GM21360 (cell line): Measurements from ENCODE around the gene PPP1R16B.
A peak's percentile ranks its signal among the peaks of the same experiment; 100 is the strongest.

Source experiments
- ATAC-seq: cut with Tn5 transposase; IDR thresholded peaks from one replicate; pipeline ENCODE4 v1.9.1; 2021; ENCODE audit warnings: mild to moderate bottlenecking, moderate library complexity; ENCODE audit not compliant: unreplicated experiment

Gene PPP1R16B

DNA sequence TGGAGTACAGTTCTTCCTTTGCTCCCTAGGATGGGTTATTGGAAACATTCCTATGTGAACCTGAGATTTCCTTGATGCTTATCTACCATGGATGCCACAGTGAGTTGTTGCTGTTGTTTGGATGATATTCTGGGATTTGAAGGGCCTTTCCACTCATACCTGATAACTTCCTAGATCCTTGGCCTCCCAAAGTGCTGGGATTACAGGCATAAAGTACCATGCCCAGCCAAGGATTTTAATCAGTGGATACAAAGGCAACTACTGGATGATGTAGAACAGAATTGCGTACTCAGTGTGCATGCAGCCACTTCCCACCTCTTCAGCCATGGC is 20.0 kb downstream of the PPP1R16B start:
- ATAC-seq, result no peak

DNA sequence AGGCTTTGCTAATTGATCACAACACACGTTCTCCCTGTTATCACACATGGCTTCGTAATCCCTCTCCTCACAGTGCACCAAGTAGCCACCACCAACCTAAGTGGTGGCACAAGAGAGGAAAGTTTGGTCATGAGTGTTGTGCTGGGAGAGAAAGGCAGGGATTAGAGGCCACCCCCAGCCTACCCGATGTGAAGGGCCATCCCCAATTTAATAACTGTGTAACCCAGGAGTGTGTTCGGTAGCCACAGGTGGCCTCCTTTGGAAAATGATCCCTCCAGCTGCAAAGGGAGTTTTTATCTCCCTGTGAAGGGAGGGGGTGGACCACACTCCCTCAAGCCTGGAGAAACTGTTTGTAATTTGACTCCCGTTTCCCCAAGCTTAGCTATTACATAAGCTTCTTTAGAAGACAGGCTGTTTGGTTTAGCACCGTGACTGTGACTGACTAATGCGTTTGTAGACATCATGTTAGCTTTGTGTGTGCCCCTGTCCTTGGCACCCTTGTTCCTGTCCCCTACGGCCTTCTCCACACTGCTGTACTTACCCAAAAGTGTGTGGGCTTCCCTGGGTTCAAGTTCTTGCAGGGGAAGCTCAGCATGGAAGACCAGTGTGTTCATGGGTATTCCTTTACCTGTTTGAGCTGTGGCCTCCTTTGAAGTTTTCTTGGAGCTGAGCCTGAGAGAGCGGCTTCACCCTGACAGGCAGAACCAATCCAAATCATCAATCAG is 20.6 kb downstream of the PPP1R16B start:
- ATAC-seq, result no peak

- no peak for ATAC-seq
Measured at GRCh38 chr20:38827770-38828281, 22.3 kb downstream of the PPP1R16B start.

- ATAC-seq, result no peak
Measured at GRCh38 chr20:38828514-38829295, 23.2 kb downstream of the PPP1R16B start.

DNA sequence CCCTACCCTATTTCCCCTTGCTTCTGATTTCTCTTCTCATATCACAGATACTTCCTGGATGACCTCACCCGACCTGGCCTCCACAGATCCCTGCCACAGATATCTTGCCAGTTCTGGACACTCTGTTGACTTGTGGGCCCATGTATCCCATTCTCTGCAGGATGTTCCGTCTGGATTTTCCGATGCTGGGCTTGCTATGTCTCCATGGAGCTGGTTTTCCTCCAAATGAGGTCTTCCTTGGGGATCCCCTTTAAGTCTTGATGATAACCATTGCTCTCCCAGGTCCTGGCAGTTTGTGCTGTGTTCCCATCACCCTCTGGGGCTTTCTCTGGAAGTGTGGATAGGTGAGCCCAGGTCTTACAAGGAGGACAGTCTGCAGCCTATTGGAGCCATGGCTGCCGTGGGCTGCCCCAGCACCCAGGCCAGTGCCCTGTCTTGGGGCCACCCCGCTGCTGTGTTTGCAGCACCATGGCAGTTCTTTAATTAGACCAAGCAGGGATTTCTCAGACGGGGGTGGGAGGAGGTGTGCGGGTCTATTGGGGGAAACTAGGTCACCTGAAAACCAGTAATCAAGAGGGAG is 23.9 kb downstream of the PPP1R16B start:
- no peak for ATAC-seq

DNA sequence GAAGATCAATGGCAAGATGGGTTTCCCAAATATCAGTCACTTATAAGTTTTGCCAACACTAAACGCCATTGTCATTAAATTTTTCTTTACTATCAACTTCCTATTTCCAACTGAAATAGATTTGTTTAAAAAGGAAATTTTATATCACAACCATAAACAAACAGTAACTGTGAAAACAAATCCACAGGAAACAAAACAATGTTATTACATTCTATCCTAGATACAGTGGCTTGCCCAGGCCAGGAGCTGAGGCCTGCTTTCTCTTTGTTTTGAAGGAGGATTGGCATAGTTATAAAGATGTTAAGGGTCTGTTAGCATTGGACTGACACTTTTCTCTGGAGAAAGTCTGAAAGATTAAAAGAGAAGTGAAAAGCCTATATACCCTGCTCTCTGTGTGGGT is 24.9 kb downstream of the PPP1R16B start:
- no peak for ATAC-seq

DNA sequence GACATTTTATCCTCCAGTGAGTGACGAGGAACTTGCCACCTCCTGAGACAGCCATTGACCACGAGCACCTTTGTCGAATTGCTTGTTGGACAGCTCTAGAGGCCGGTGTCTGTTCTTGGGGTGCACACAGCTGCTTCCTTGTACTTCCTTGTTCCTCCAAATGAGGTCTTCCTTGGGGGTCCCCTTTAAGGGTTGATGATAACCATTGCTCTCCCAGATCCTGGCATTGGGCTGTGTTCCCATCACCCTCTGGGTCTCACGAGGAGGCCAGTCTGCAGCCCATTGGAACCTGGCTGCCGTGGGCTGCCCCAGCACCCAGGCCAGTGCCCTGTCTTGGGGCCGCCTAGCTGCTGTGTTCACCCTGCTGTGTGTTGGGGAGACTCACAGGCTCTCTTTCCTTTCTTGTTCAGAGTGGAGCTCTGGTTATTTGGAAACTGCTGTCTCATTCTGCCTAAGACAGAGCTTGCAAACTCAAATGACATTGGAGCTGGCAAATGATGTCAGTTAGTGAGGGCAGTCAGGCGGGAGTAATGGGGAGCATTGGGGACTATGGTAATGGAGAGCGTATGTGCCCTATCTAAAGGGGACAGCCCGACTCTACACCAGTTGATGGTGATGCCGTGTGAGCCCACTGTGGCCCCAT is 25.7 kb downstream of the PPP1R16B start:
- no peak for ATAC-seq

DNA sequence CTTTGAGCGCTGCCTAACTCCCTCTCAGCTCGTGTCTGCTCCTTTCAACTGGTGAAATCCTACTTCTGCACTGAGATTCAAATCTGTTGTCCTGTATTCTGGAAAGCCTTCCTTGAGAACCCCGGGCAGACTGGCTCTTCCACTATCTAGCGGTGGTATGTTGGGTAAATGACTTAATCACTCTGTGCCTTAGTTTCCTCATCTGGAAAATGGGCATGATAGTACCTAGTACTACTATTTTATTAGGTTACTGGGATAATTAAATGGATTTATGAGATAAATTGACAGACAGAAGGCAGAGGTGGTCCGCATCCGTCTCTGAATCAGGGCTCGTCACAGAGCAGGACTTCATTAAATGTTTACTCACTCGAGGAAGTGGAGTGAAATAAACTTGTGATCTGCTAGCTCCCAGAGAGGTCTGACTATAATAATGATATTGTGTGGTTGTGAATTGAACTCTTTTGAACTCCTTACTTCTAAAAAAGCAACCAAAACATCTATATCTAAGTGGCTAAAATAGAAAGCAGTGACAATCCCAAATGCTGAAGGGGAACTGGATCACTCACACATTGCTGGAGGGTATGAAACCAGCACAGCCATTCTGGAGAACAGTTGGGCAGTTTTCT is 26.6 kb downstream of the PPP1R16B start:
- no peak for ATAC-seq

DNA sequence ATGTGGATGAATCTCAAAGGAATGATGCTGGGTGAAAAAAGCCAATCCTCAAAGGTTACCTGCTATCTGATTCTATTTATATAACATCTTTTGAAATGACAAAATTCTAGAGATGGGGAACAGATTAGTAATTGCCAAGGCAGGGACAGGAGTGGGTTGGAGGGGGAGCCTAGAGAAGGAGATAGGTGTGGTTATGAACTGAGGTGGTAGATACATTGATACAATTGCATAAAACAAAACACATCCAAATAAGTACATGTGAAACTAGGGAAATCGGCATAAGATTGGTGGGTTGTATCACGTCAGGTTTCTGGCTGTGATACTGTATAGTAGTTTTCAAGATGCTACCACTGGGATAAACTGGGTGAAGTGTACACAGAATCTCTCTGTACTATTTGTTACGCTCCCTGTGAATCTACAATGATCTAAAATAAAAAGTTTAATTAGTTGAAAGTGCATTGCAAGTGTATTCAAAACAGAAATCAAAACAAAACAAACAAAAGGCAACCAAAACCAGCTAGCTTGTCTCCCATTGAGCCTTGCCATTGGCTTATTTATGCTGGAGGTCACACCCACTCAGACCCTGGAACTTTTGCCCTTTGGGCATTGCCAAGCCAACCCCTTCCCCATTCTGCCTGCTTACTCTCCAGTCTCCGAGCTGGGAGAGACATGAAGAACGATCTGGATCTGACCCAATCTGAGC is 27.8 kb downstream of the PPP1R16B start:
- no peak for ATAC-seq

DNA sequence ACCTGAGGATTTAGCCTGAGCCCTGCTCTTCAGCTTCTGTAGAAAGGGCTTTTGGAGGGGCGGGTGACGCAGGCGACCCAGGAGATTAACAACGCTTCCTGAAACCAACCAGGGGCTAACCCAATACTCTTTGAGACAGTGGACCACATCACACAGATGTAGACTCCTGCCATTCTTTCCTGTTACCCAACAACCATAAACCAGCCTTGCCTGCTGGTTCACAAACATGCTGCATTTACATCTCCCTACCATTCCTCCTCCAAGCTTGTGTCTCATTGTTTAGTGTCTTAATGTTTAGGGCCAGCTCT is 28.3 kb downstream of the PPP1R16B start:
- ATAC-seq, result no peak

DNA sequence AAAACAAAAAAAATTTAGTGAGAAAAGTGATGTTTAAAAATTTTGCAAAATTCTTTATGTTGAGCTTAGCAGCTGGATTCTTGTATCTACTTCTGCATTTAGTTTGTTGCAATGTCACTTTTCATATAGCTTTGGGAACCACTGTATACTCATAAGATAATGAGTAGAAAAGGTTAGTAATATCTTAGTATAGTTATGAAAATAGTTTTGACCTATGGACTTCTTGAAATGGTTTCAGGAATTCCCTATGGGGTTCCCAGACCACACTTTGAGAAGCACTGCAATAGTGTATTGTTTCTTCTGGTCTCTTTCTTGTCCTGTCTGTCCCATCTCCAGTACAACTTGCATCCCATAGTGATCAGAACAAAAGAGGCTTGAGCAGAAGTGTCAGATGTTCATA is 29.4 kb downstream of the PPP1R16B start:
- no peak for ATAC-seq

DNA sequence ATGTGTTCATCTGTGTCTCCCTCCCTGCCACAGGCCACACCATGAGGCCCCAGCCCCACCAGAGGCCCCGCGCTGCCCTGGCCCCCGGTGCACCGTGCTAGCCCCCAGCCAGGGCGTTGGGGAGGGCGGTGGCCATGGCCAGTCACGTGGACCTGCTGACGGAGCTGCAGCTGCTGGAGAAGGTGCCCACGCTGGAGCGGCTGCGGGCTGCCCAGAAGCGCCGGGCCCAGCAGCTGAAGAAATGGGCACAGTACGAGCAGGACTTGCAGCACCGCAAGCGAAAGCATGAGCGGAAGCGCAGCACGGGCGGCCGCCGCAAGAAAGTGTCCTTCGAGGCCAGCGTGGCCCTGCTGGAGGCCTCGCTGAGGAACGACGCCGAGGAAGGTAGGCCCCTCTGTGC is 30.3 kb downstream of the PPP1R16B start:
- ATAC-seq, result no peak

GRCh38 chr20:38836991-38837390 is 31.5 kb downstream of the PPP1R16B start:
- no peak for ATAC-seq

- ATAC-seq, result no peak
Measured at GRCh38 chr20:38838326-38838725, 32.8 kb downstream of the PPP1R16B start.

DNA sequence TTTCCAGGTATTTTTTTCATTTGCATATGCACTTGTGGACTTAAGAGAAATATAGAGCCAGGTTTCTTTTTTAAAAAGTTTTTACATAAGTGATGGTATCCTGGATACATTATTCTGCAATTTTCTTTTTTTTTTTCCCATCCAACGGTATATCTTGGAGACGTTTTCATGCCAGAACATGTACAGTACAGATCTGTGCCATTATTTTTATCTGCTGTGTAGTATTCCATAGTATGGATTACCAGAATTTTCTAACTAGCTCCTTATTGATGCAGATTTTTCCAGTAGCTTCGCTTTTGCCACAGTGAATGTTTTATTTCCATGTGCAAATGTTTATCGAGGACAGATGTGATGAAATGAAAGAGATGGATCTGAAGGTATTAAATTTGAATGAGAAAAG is 34.1 kb downstream of the PPP1R16B start:
- ATAC-seq, result no peak

- ATAC-seq, result no peak
Measured at GRCh38 chr20:38840053-38840893, 34.8 kb downstream of the PPP1R16B start.

DNA sequence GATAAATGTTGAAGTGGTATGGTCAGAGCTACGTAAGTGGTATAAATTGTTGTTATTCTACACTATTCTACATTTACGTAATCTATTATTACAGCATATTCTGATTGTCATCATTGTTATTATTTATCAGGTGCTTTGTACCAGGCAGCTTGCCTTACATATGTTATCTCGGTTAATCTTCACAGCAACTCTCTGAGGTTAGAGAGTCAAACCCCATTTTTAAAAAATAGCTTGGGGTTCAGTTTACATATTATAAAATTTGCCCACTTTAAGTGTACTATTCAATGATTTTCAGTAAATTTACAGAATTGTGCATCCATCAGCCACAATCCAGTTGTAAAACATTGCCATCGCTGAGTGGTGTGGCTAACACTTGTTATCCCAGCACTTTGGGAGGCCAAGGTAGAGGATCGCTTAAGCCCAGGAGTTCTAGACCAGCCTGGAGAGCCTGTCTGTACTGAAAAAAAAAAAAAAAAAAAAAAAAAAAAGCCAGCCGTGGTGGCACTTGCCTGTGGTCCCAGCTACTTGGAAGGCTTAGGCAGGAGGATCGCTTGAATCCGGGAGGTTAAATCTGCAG is 35.5 kb downstream of the PPP1R16B start:
- ATAC-seq, result no peak

DNA sequence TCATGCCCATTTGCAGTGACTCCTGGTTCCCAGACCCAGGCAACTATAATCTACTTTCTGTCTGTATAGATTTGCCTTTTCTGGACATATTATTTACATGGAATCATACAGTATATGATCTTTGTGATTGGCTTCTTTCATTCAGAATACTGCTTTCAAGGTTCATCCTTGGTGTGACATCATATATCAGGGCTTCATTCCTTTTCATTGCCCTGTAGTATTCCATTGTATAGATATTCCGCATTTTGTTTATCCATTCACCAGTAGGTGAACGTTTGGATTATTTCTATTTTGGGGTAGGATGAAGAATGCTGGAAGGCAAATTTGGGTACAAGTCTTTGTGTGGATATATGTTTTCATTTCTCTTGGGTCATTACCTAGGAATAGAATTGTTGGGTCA is 36.1 kb downstream of the PPP1R16B start:
- no peak for ATAC-seq

DNA sequence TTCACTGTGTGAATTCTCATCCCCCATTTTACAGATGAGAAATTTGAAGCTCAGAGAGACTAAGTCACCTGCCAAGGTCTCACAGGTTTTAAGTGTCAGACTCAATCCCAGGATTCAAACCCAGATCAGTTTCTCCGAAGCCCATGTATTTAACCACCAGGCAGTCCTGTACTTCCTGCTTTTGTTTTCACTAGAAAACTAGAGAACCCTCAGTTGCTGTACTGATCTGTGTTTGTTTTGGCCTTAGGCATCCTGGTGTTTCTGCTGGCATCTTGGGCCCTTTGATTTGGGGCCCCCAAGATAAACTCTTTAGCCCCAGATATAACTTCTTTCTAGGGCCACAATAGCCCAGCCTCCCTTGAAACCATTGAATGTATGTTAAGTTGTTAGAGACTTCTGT is 36.5 kb downstream of the PPP1R16B start:
- ATAC-seq, result peak; percentile 34
